Measurements from ENCODE around the gene BANF1.
A peak's percentile ranks its signal among the peaks of the same experiment; 100 is the strongest.

Gene BANF1

GRCh38 chr11:66001942-66002647 is at the start of gene BANF1, which contains the start of gene EIF1AD:
TSS of gene BANF1 (plus strand) at chr11:66002503. CDS start at chr11:66003251, 748 bp downstream.
TSS of gene EIF1AD (minus strand) at chr11:66002157. CDS start at chr11:66000389, 1,768 bp downstream.
- Histone ChIP-seq H3K36me3 (ENCODE audit: control insufficient read depth in 2 of 2, insufficient read depth in 2 of 2, low read length in 2 of 2) (peaks cover 34 to 48% of the 10 kb centered on the region in 2 donors), H3K27ac (ENCODE audit: low read depth in 2 of 2, low read length in 2 of 2) (peak within 1 kb of the TSS; percentile 96 to 99), H3K27me3 (ENCODE audit: control insufficient read depth in 2 of 2, insufficient read depth in 2 of 2, low read length in 2 of 2) (no peaks in the 10 kb centered on the region), H3K9me3 (ENCODE audit: control insufficient read depth in 2 of 2, low read length in 2 of 2) (no peaks in the 10 kb centered on the region), H3K4me3 (ENCODE audit: low read length in 2 of 2) (peak within 1 kb of the TSS; percentile 85 to 100), H3K4me1 (ENCODE audit: control insufficient read depth in 2 of 2, insufficient read depth in 2 of 2, low read length in 2 of 2) (peaks cover 14 to 16% of the 10 kb centered on the region in 2 donors), H3K9ac (ENCODE audit: low read depth in 1 of 2, low read length in 2 of 2) (peak within 1 kb of the TSS; percentile 80 to 97)

GRCh38 chr11:65953471-65953870 is 48.8 kb upstream of the BANF1 start:
- H3K9ac ChIP-seq (ENCODE audit: low read depth in 1 of 2, low read length in 2 of 2), result no peak overlapping the region
- H3K27ac ChIP-seq (ENCODE audit: low read depth in 2 of 2, low read length in 2 of 2), result no peak overlapping the region
- peaks cover 3 to 6% of the 10 kb centered on the region in 2 donors for H3K4me1 ChIP-seq (ENCODE audit: control insufficient read depth in 2 of 2, insufficient read depth in 2 of 2, low read length in 2 of 2)
- H3K27me3 ChIP-seq (ENCODE audit: control insufficient read depth in 2 of 2, insufficient read depth in 2 of 2, low read length in 2 of 2), result no peaks in the 10 kb centered on the region
- no peaks in the 10 kb centered on the region for H3K9me3 ChIP-seq (ENCODE audit: control insufficient read depth in 2 of 2, low read length in 2 of 2)
- no peaks in the 10 kb centered on the region for H3K36me3 ChIP-seq (ENCODE audit: control insufficient read depth in 2 of 2, insufficient read depth in 2 of 2, low read length in 2 of 2)
- no peak overlapping the region for H3K4me3 ChIP-seq (ENCODE audit: low read length in 2 of 2)

- H3K4me3 ChIP-seq (ENCODE audit: low read length in 2 of 2), result no peak overlapping the region
- H3K27ac ChIP-seq (ENCODE audit: low read depth in 2 of 2, low read length in 2 of 2), result no peak overlapping the region
Observed at GRCh38 chr11:65954771-65955170, 47.5 kb upstream of the BANF1 start.

DNA sequence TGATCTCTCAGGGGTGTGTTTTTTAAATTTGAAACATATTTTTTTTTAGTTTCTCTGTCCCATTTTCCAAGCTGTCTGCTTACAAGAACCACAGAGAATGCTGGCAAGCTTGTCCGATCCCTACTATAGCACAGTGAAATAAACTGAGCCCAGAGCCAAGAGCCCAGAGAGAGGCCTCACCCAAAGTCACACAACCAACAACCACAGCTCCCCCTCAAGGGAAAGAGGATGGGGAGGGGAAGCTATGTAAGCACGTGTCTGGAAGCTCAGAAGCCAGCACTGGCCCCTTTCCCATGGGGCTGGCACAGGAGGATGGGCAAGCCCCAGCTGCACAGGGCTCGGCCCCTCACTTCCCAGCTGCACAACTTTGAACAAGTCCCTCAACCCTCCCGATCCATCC is 44.0 kb upstream of the BANF1 start:
- Histone ChIP-seq H3K27me3 (ENCODE audit: control insufficient read depth in 2 of 2, insufficient read depth in 2 of 2, low read length in 2 of 2) (no peaks in the 10 kb centered on the region), H3K9me3 (ENCODE audit: control insufficient read depth in 2 of 2, low read length in 2 of 2) (no peaks in the 10 kb centered on the region), H3K4me3 (ENCODE audit: low read length in 2 of 2) (no peak overlapping the region), H3K27ac (ENCODE audit: low read depth in 2 of 2, low read length in 2 of 2) (no peak overlapping the region), H3K9ac (ENCODE audit: low read depth in 1 of 2, low read length in 2 of 2) (no peak overlapping the region), H3K4me1 (ENCODE audit: control insufficient read depth in 2 of 2, insufficient read depth in 2 of 2, low read length in 2 of 2) (peaks cover 17 to 24% of the 10 kb centered on the region in 2 donors), H3K36me3 (ENCODE audit: control insufficient read depth in 2 of 2, insufficient read depth in 2 of 2, low read length in 2 of 2) (no peaks in the 10 kb centered on the region)

More at GRCh38 chr11:65954771-65955170, 47.5 kb upstream of the BANF1 start:
- peaks cover 3 to 6% of the 10 kb centered on the region in 2 donors for H3K4me1 ChIP-seq (ENCODE audit: control insufficient read depth in 2 of 2, insufficient read depth in 2 of 2, low read length in 2 of 2)
- H3K9ac ChIP-seq (ENCODE audit: low read depth in 1 of 2, low read length in 2 of 2), result no peak overlapping the region
- no peaks in the 10 kb centered on the region for H3K36me3 ChIP-seq (ENCODE audit: control insufficient read depth in 2 of 2, insufficient read depth in 2 of 2, low read length in 2 of 2)
- no peaks in the 10 kb centered on the region for H3K9me3 ChIP-seq (ENCODE audit: control insufficient read depth in 2 of 2, low read length in 2 of 2)
- H3K27me3 ChIP-seq (ENCODE audit: control insufficient read depth in 2 of 2, insufficient read depth in 2 of 2, low read length in 2 of 2), result no peaks in the 10 kb centered on the region

DNA sequence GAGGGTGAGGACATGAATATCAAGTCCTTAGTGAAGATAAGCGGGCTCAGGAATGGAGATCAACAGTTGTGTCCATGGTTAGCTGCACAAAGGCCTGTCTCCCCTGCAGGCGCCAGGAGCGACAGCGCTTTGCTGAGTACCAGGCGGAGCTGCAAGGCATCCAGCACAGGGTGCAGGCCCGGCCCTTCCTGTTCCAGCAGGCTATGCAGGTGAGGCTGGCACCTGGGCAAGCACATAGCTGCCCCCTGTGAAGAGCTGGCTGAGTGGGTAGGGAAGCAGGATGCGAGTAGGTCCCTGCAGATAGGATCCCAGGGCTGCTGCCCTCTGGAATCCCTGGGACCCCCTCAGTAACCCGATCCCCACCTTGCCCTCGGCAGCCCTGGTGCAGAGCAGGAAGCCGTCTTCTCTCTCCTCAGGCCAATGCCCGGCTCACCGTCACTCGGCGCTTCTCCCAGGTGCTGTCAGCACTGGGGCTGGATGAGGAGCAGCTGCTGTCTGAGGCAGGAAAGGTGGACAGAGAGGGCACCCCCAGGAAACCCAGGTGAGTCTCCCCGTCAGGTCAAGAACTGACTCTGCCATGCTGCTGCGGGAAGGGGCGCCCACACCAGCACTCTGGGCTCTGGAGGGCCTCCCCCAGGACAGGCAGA is 43.4 kb upstream of the BANF1 start:
- no peak overlapping the region for H3K9ac ChIP-seq (ENCODE audit: low read depth in 1 of 2, low read length in 2 of 2)
- H3K4me1 ChIP-seq (ENCODE audit: control insufficient read depth in 2 of 2, insufficient read depth in 2 of 2, low read length in 2 of 2), result peaks cover 17 to 25% of the 10 kb centered on the region in 2 donors
- H3K9me3 ChIP-seq (ENCODE audit: control insufficient read depth in 2 of 2, low read length in 2 of 2), result no peaks in the 10 kb centered on the region
- no peaks in the 10 kb centered on the region for H3K36me3 ChIP-seq (ENCODE audit: control insufficient read depth in 2 of 2, insufficient read depth in 2 of 2, low read length in 2 of 2)
- H3K27me3 ChIP-seq (ENCODE audit: control insufficient read depth in 2 of 2, insufficient read depth in 2 of 2, low read length in 2 of 2), result no peaks in the 10 kb centered on the region
- H3K27ac ChIP-seq (ENCODE audit: low read depth in 2 of 2, low read length in 2 of 2), result no peak overlapping the region
- no peak overlapping the region for H3K4me3 ChIP-seq (ENCODE audit: low read length in 2 of 2)

DNA sequence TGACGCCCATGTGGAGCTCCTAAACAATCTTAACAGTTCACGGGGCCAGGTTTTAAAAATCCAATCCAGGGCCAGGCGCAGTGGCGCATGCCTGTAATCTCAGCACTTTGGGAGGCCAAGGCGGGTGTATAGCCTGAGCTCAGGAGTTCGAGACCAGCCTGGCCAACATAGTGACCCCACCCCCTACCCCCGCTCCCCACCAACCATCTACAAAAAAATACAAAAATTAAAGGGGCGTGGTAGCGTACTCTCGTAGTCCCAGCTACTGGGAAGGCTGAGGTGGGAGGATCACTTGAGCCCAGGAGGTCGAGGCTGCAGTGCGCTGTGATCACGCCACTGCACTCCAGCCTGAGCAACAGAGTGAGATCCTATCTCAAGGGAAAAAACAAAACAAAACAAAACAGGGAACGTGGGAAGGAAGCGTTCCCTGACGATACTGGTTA is 41.5 kb upstream of the BANF1 start:
- H3K9ac ChIP-seq (ENCODE audit: low read depth in 1 of 2, low read length in 2 of 2), result peak overlapping the region; percentile 90 to 99
- H3K9me3 ChIP-seq (ENCODE audit: control insufficient read depth in 2 of 2, low read length in 2 of 2), result no peaks in the 10 kb centered on the region
- peak overlapping the region; percentile 88 to 93 for H3K27ac ChIP-seq (ENCODE audit: low read depth in 2 of 2, low read length in 2 of 2)
- peaks cover 17 to 25% of the 10 kb centered on the region in 2 donors for H3K4me1 ChIP-seq (ENCODE audit: control insufficient read depth in 2 of 2, insufficient read depth in 2 of 2, low read length in 2 of 2)
- H3K36me3 ChIP-seq (ENCODE audit: control insufficient read depth in 2 of 2, insufficient read depth in 2 of 2, low read length in 2 of 2), result peaks cover 15 to 18% of the 10 kb centered on the region in 2 donors
- H3K4me3 ChIP-seq (ENCODE audit: low read length in 2 of 2), result peak overlapping the region; percentile 96 to 100
- no peaks in the 10 kb centered on the region for H3K27me3 ChIP-seq (ENCODE audit: control insufficient read depth in 2 of 2, insufficient read depth in 2 of 2, low read length in 2 of 2)

- Histone ChIP-seq H3K9me3 (ENCODE audit: control insufficient read depth in 2 of 2, low read length in 2 of 2) (no peaks in the 10 kb centered on the region), H3K9ac (ENCODE audit: low read depth in 1 of 2, low read length in 2 of 2) (peak within 1 kb of the TSS; percentile 90 to 99), H3K36me3 (ENCODE audit: control insufficient read depth in 2 of 2, insufficient read depth in 2 of 2, low read length in 2 of 2) (peaks cover 22 to 24% of the 10 kb centered on the region in 2 donors), H3K4me3 (ENCODE audit: low read length in 2 of 2) (peak within 1 kb of the TSS; percentile 96 to 100), H3K27ac (ENCODE audit: low read depth in 2 of 2, low read length in 2 of 2) (peak within 1 kb of the TSS; percentile 88 to 93), H3K4me1 (ENCODE audit: control insufficient read depth in 2 of 2, insufficient read depth in 2 of 2, low read length in 2 of 2) (peaks cover 17 to 25% of the 10 kb centered on the region in 2 donors), H3K27me3 (ENCODE audit: control insufficient read depth in 2 of 2, insufficient read depth in 2 of 2, low read length in 2 of 2) (no peaks in the 10 kb centered on the region)
Observed at GRCh38 chr11:65961267-65962140, 40.8 kb upstream of the BANF1 start, which contains the start of gene SART1. TSS of gene SART1 (plus strand) at chr11:65961734. CDS start at chr11:65961781, 47 bp downstream.

- H3K4me3 ChIP-seq (ENCODE audit: low read length in 2 of 2), result peak overlapping the region; percentile 96 to 100
- peaks cover 28 to 31% of the 10 kb centered on the region in 2 donors for H3K36me3 ChIP-seq (ENCODE audit: control insufficient read depth in 2 of 2, insufficient read depth in 2 of 2, low read length in 2 of 2)
- no peak overlapping the region for H3K27ac ChIP-seq (ENCODE audit: low read depth in 2 of 2, low read length in 2 of 2)
- peaks cover 14 to 19% of the 10 kb centered on the region in 2 donors for H3K4me1 ChIP-seq (ENCODE audit: control insufficient read depth in 2 of 2, insufficient read depth in 2 of 2, low read length in 2 of 2)
- no peaks in the 10 kb centered on the region for H3K27me3 ChIP-seq (ENCODE audit: control insufficient read depth in 2 of 2, insufficient read depth in 2 of 2, low read length in 2 of 2)
- no peaks in the 10 kb centered on the region for H3K9me3 ChIP-seq (ENCODE audit: control insufficient read depth in 2 of 2, low read length in 2 of 2)
- peak overlapping the region; percentile 55 to 74 for H3K9ac ChIP-seq (ENCODE audit: low read depth in 1 of 2, low read length in 2 of 2)
Observed at GRCh38 chr11:65962141-65962564, 40.1 kb upstream of the BANF1 start.

DNA sequence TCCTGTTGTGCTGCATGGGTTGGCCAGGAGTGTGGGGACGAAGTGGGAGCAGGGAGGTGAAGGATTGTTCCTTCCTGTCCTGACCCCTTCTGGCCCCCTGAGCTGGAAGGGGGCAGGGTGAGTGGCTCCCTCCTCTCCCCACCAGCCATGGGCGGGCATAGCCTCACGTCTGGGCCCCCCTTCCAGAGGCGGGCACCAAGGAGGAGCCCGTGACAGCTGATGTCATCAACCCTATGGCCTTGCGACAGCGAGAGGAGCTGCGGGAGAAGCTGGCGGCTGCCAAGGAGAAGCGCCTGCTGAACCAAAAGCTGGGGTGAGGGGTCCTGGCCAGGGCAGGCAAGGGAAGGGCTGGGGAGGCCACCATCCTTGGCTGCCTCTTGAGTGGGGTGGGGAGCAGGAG is 37.4 kb upstream of the BANF1 start:
- no peak overlapping the region for H3K9ac ChIP-seq (ENCODE audit: low read depth in 1 of 2, low read length in 2 of 2)
- peaks cover 14 to 19% of the 10 kb centered on the region in 2 donors for H3K4me1 ChIP-seq (ENCODE audit: control insufficient read depth in 2 of 2, insufficient read depth in 2 of 2, low read length in 2 of 2)
- no peaks in the 10 kb centered on the region for H3K27me3 ChIP-seq (ENCODE audit: control insufficient read depth in 2 of 2, insufficient read depth in 2 of 2, low read length in 2 of 2)
- H3K27ac ChIP-seq (ENCODE audit: low read depth in 2 of 2, low read length in 2 of 2), result no peak overlapping the region
- H3K36me3 ChIP-seq (ENCODE audit: control insufficient read depth in 2 of 2, insufficient read depth in 2 of 2, low read length in 2 of 2), result peaks cover 46 to 54% of the 10 kb centered on the region in 2 donors
- H3K4me3 ChIP-seq (ENCODE audit: low read length in 2 of 2), result no peak overlapping the region
- H3K9me3 ChIP-seq (ENCODE audit: control insufficient read depth in 2 of 2, low read length in 2 of 2), result no peaks in the 10 kb centered on the region
